Kidney (tissue), 14 donors: ENCODE measurements around the gene CHAF1A. TPM values are rescaled to one million over a fixed set of nuclear protein-coding genes. Genes with fewer than 3 reads are reported as not detected.

Source experiments
- DNase-seq, 5 donors: peaks; one replicate each; pipeline ENCODE4 v3.0.0-alpha.2; 2013 to 2020
- FAIRE-seq: peaks from 2 replicates; lab custom pipeline; 2012; peaks lifted over from hg19 to GRCh38; lab: Jason Lieb, UNC
- H3K27ac ChIP-seq, 2 donors: one replicate each; pipeline ENCODE4 v1.7.0; 2013; ENCODE audit warnings: low read depth in 2 of 2, low read length in 2 of 2, inconsistent platforms in 1 of 2
- H3K27me3 ChIP-seq: one replicate; pipeline ENCODE4 v1.7.1; 2013; ENCODE audit warnings: low read length, inconsistent platforms; ENCODE audit not compliant: control insufficient read depth, insufficient read depth
- H3K36me3 ChIP-seq, 3 donors: one replicate each; pipeline versions ENCODE4 v1.7.0 to v1.7.1; 2013; ENCODE audit warnings: low read length in 3 of 3, control low read depth in 1 of 3, inconsistent platforms in 1 of 3; ENCODE audit not compliant: insufficient read depth in 3 of 3, control insufficient read depth in 2 of 3
- H3K4me1 ChIP-seq, 3 donors: one replicate each; pipeline versions ENCODE4 v1.7.0 to v1.7.1; 2013; ENCODE audit warnings: low read length in 3 of 3, inconsistent platforms in 1 of 3, low read depth in 1 of 3; ENCODE audit not compliant: control insufficient read depth in 2 of 3, insufficient read depth in 2 of 3
- H3K4me3 ChIP-seq, 3 donors: one replicate each; pipeline versions ENCODE4 v1.7.0 to v1.8.1; 2013; ENCODE audit warnings: low read length in 3 of 3, control low read depth in 1 of 3, inconsistent platforms in 1 of 3
- H3K9ac ChIP-seq, 3 donors: one replicate each; pipeline versions ENCODE4 v1.7.0 to v1.7.1; 2013; ENCODE audit warnings: low read length in 3 of 3, control low read depth in 1 of 3, inconsistent platforms in 1 of 3
- H3K9me3 ChIP-seq, 3 donors: one replicate each; pipeline versions ENCODE4 v1.7.0 to v1.7.1; 2013; ENCODE audit warnings: low read length in 3 of 3, control low read depth in 1 of 3, inconsistent platforms in 1 of 3; ENCODE audit not compliant: control insufficient read depth in 2 of 3, insufficient read depth in 1 of 3
- CTCF ChIP-seq: IDR thresholded peaks from 3 replicates; pipeline ENCODE4 v1.5.1; 2012; ENCODE audit warnings: mild to moderate bottlenecking, moderate library complexity, borderline replicate concordance; ENCODE audit not compliant: insufficient read depth; ENCODE audit errors: extremely low read depth
- intact Hi-C: fragments of 100-400 bp; cut with DNase I; formaldehyde crosslinking; loops from one replicate; pipeline ENCODE4 v1.11.1; 2022
- polyA plus RNA-seq: library from polyadenylated mRNA; stranded (reverse); fragments of 350-450 nt; fragmentation: Illumina TruSeq; extraction: RNeasy Lipid Tissue Mini Kit (QIAGEN cat#74804); gene quantifications from one replicate; pipeline ENCODE4 v1.2.3, GENCODE V29; 2014; ENCODE audit warnings: low read depth, low replicate concordance; ENCODE audit not compliant: insufficient read depth
- total RNA-seq: library from RNA; stranded (reverse); fragmentation: NEBNext Ultra II Directional; extraction: Animal tissue kit (Norgen Biotek cat#: 25700); gene quantifications from one replicate; pipeline ENCODE4 v1.2.1, GENCODE V29; 2021
- donor health status: control.
- donor health status: control.
- donor health status: control.
- donor health status: control.
- donor health status: control.
- donor health status: DM: yes; HTN: yes; CAD: no.
- donor health status: Normal renal cell carcinoma (clear cell type).

The CHAF1A gene
- total and polyA plus RNA-seq, 2 donors from 2014 or later = 2.7 to 10.0 TPM

GRCh38 chr19:4445963-4446703 is 43.7 kb downstream of the CHAF1A start:
- no peak overlapping the region for H3K27ac ChIP-seq
- peaks cover 0 to 41% (median 14%) of the 10 kb centered on the region in 3 donors for H3K36me3 ChIP-seq
- FAIRE-seq (no peak), DNase-seq (peak in 1 of 5 donors; percentile 26)
- intact Hi-C loops = no loop called here
- H3K4me3 ChIP-seq = no peak overlapping the region
- no peak overlapping the region for H3K9ac ChIP-seq
- H3K27me3 ChIP-seq = no peaks in the 10 kb centered on the region
- no peaks in the 10 kb centered on the region for H3K4me1 ChIP-seq
- no peaks in the 10 kb centered on the region for H3K9me3 ChIP-seq
- no peak for TF ChIP-seq CTCF

- TF ChIP-seq CTCF = no peak
- FAIRE-seq (no peak), DNase-seq (no peak)
- H3K9me3 ChIP-seq = no peaks in the 10 kb centered on the region
- intact Hi-C loops = no loop called here
- H3K9ac ChIP-seq = no peak overlapping the region
- H3K36me3 ChIP-seq = peaks cover 0 to 44% (median 14%) of the 10 kb centered on the region in 3 donors
- H3K4me3 ChIP-seq = no peak overlapping the region
- no peaks in the 10 kb centered on the region for H3K4me1 ChIP-seq
- H3K27me3 ChIP-seq = no peaks in the 10 kb centered on the region
- no peak overlapping the region for H3K27ac ChIP-seq
Measured at GRCh38 chr19:4446704-4447200, 44.3 kb downstream of the CHAF1A start.

- TF ChIP-seq CTCF = no peak
- H3K9me3 ChIP-seq = no peaks in the 10 kb centered on the region
- H3K36me3 ChIP-seq = peaks cover 0 to 50% (median 16%) of the 10 kb centered on the region in 3 donors
- H3K27me3 ChIP-seq = no peaks in the 10 kb centered on the region
- DNase-seq = no peak
- H3K4me1 ChIP-seq = no peaks in the 10 kb centered on the region
- FAIRE-seq = no peak
- no peak overlapping the region for H3K27ac ChIP-seq
- H3K4me3 ChIP-seq = no peak overlapping the region
- H3K9ac ChIP-seq = no peak overlapping the region
- intact Hi-C loops = no loop called here
Measured at GRCh38 chr19:4447327-4448146, 45.1 kb downstream of the CHAF1A start.
